SK-N-MC (cell line): ENCODE results near the gene PAX5.

Experiments used
- DNase-seq: peaks from one replicate; pipeline ENCODE4 v3.0.0-alpha.2; 2011; ENCODE audit warnings: low read depth, low spot score
- H3K27ac ChIP-seq: fragments of 200-600 bp; sonication (generic); 2 replicates; pipeline ENCODE4 v1.5.1; 2016; ENCODE audit warnings: mixed run types
- H3K36me3 ChIP-seq: fragments of 200-600 bp; sonication (generic); 2 replicates; pipeline ENCODE4 v1.6.1; 2017; ENCODE audit warnings: antibody characterized with exemption, low read length, mixed read lengths; ENCODE audit not compliant: insufficient read depth
- H3K4me3 ChIP-seq: fragments of 200-600 bp; sonication (generic); 2 replicates; pipeline ENCODE4 v1.5.1; 2016
- H3K9ac ChIP-seq: fragments of 200-600 bp; sonication (generic); 2 replicates; pipeline ENCODE4 v1.8.0; 2017; ENCODE audit warnings: mixed run types, mixed read lengths; ENCODE audit not compliant: insufficient read length
- H3K9me3 ChIP-seq: fragments of 200-600 bp; sonication (generic); 2 replicates; pipeline ENCODE4 v1.6.1; 2017; ENCODE audit warnings: low read depth, mild to moderate bottlenecking, antibody characterized with exemption, low read length, moderate library complexity, mixed read lengths
- EZH2 ChIP-seq: fragments of 200-600 bp; sonication (generic); IDR thresholded peaks from one replicate; pipeline ENCODE4 v1.6.1; 2017; ENCODE audit warnings: antibody characterized with exemption
- FOXP2 ChIP-seq: optimal IDR thresholded peaks from 2 replicates; pipeline ENCODE3; 2011; ENCODE audit warnings: mild to moderate bottlenecking, moderate library complexity; ENCODE audit not compliant: insufficient read depth; ENCODE audit errors: extremely low read length, control extremely low read depth
- POLR2AphosphoS5 ChIP-seq: IDR thresholded peaks from 2 replicates; pipeline ENCODE4 v1.6.1; 2012; ENCODE audit warnings: mild to moderate bottlenecking, low read depth, low read length, borderline replicate concordance

Gene PAX5

GRCh38 chr9:37010976-37011375 is 23.1 kb downstream of the PAX5 start:
- TF ChIP-seq FOXP2 = no peak
- no peak for TF ChIP-seq POLR2AphosphoS5
- TF ChIP-seq EZH2 = no peak
- Histone ChIP-seq H3K27ac (no peak overlapping the region), H3K36me3 (no peaks in the 10 kb centered on the region), H3K4me3 (no peak overlapping the region), H3K9me3 (no peaks in the 10 kb centered on the region), H3K9ac (no peak overlapping the region)
- no peak for DNase-seq

GRCh38 chr9:37010180-37010579 is 23.9 kb downstream of the PAX5 start:
- Histone ChIP-seq H3K36me3 (no peaks in the 10 kb centered on the region), H3K9ac (no peak overlapping the region)

GRCh38 chr9:37007295-37007694 is 26.8 kb downstream of the PAX5 start:
- no peak for DNase-seq
- no peak overlapping the region for H3K27ac ChIP-seq
- H3K36me3 ChIP-seq = no peaks in the 10 kb centered on the region
- H3K9ac ChIP-seq = no peak overlapping the region
- TF ChIP-seq POLR2AphosphoS5 (no peak), FOXP2 (no peak), EZH2 (no peak)
- no peak overlapping the region for H3K4me3 ChIP-seq
- no peaks in the 10 kb centered on the region for H3K9me3 ChIP-seq

More at GRCh38 chr9:37010180-37010579, 23.9 kb downstream of the PAX5 start:
- TF ChIP-seq EZH2 = no peak
- no peak for TF ChIP-seq FOXP2
- no peak for TF ChIP-seq POLR2AphosphoS5
- no peaks in the 10 kb centered on the region for H3K9me3 ChIP-seq
- no peak overlapping the region for H3K4me3 ChIP-seq
- no peak for DNase-seq
- no peak overlapping the region for H3K27ac ChIP-seq

- no peak overlapping the region for H3K9ac ChIP-seq
- TF ChIP-seq FOXP2 (no peak), POLR2AphosphoS5 (no peak), EZH2 (no peak)
- DNase-seq = no peak
- no peak overlapping the region for H3K27ac ChIP-seq
- H3K9me3 ChIP-seq = no peaks in the 10 kb centered on the region
- no peak overlapping the region for H3K4me3 ChIP-seq
- H3K36me3 ChIP-seq = no peaks in the 10 kb centered on the region
Observed at GRCh38 chr9:37005517-37006140, 28.4 kb downstream of the PAX5 start.

GRCh38 chr9:37004424-37004935 is 29.6 kb downstream of the PAX5 start:
- DNase-seq = no peak

GRCh38 chr9:37002413-37003217 is 31.5 kb downstream of the PAX5 start:
- Histone ChIP-seq H3K9ac (no peak overlapping the region), H3K9me3 (no peaks in the 10 kb centered on the region), H3K27ac (no peak overlapping the region), H3K4me3 (no peak overlapping the region), H3K36me3 (no peaks in the 10 kb centered on the region)
- TF ChIP-seq FOXP2 (no peak), EZH2 (no peak), POLR2AphosphoS5 (no peak)
- DNase-seq = no peak

More at GRCh38 chr9:37004424-37004935, 29.6 kb downstream of the PAX5 start:
- no peak overlapping the region for H3K9ac ChIP-seq
- no peak overlapping the region for H3K4me3 ChIP-seq
- H3K36me3 ChIP-seq = no peaks in the 10 kb centered on the region
- H3K27ac ChIP-seq = no peak overlapping the region; the same call in 1 of the 2 replicates
- no peaks in the 10 kb centered on the region for H3K9me3 ChIP-seq
- TF ChIP-seq FOXP2 (no peak), POLR2AphosphoS5 (no peak), EZH2 (no peak)

GRCh38 chr9:37002036-37002412 is 32.0 kb downstream of the PAX5 start:
- Histone ChIP-seq H3K4me3 (no peak overlapping the region), H3K9ac (no peak overlapping the region), H3K9me3 (no peaks in the 10 kb centered on the region), H3K27ac (peak overlapping the region; percentile 62; the same call in 1 of the 2 replicates), H3K36me3 (no peaks in the 10 kb centered on the region)
- DNase-seq = no peak
- TF ChIP-seq POLR2AphosphoS5 (no peak), EZH2 (no peak), FOXP2 (no peak)

GRCh38 chr9:37001459-37001858 is 32.6 kb downstream of the PAX5 start:
- Histone ChIP-seq H3K36me3 (no peaks in the 10 kb centered on the region), H3K9me3 (no peaks in the 10 kb centered on the region), H3K4me3 (peak overlapping the region; percentile 29; the same call in 1 of the 2 replicates), H3K27ac (peak overlapping the region; percentile 62), H3K9ac (peak overlapping the region; percentile 41)
- no peak for TF ChIP-seq EZH2
- TF ChIP-seq FOXP2 = peak; percentile 49
- peak; percentile 80 for DNase-seq
